ENCODE measurements around the gene CD79B.
"Not testable (repeated sequence)": the region's sequence is repeated elsewhere in the genome, so short reads cannot be mapped to it uniquely, and the experiment has no call there.

The CD79B gene

DNA sequence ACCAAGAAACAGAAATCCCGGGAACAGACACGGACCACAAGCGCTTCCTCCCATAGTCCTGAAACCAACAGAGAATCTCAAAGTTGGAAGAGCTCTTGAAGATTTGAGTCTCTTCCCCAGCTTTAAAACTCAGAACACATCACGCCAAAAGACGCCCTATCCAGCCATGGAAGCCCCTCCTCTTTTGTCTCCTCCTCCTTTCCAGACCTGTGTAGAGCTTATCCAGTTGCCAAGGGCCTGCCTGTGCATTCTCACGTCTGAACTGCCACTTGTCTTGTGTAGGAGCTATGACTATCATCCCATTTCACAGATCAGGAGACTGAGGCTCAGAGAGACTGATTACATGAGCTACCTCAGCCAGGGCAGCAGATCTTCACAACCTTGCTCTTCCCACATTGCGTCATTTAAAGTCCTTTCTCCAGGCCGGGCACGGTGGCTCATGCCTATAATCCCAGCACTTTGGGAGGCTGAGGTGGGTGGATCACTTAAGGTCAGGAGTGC lies 49.5 kb downstream of the CD79B start:
- H3K4me3 ChIP-seq (ENCODE audit: low read length), result not testable (repeated sequence)

DNA sequence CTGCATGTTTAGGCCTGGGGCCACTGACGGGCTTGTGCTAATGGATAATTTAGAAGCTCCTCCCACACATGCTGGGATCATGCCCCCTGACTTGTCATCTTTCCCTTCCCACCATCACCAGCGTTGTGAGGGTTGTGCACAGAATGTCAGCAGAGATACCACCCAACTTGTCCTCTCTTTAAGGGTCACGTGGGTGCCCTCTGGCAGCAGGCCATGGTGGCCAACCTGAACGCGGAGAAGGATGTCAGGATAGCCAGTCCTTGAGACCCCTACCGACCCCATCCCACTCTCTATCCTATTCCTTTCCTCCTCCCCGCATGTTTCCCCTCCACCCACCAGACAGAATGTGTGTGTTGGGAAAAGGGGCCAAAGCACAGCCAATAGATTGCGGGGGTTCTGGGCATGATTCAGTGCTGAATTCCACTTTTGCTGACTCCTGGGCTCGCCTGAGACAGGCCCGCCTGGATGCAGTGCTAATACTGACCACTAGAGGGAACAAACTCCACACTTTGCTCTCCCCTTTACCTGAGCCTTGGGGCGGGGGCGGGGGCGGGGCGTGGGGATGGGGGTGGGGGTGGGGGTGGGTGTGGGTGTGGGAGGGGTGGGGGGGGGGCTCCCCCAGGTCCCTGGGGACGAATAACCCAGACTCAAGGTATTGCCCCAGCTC lies 50.1 kb downstream of the CD79B start, which contains the start of gene GH2:
TSS of gene GH2 (minus strand) at position 10 of the 667 bp plus-strand sequence. CDS start 143 bp downstream, outside the sequence.
- no peak for TF ChIP-seq ZNF274 (IDR thresholded peaks at IDR 0.05; ENCODE audit: low read depth, low read length)

DNA sequence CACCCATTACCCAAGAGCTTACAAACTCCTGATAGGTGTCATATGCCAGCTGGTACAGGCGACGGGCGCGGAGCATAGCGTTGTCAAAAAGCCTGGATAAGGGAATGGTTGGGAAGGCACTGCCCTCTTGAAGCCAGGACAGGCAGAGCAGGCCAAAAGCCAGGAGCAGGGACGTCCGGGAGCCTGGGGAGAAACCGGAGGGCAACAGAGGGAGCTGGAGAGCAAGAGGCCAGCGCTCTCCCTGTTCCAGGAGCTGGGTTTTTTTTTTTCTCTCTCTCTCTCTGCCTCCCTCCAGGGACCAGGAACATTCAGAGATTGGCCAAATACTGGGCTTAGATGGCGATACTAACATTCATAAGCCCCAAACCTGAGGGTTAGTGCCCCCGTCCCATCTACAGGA lies 50.8 kb downstream of the CD79B start:
- H3K4me3 ChIP-seq (ENCODE audit: low read length), result not testable (repeated sequence)

More for the DNA sequence above, 50.1 kb downstream of the CD79B start, which contains the start of gene GH2:
- H3K4me3 ChIP-seq (ENCODE audit: low read length), result no peak within 1 kb of the TSS

DNA sequence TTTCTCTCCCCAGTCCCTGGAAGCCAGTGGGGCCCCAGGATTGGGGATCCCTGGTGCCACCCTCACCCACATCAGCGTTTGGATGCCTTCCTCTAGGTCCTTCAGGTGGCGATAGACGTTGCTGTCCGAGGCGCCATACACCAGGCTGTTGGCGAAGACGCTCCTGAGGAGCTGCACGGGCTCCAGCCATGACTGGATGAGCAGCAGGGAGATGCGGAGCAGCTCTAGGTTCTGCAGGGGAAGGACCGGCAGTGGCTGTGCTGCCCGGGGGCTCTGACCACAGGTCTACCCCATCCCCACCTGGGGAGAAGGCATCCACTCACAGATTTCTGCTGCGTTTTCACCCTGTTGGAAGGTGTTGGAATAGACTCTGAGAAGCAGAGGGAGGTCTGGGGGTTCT lies 51.4 kb downstream of the CD79B start:
- TF ChIP-seq ZNF274 (IDR thresholded peaks at IDR 0.05; ENCODE audit: low read depth, low read length), result no peak
- no peak overlapping the region for H3K4me3 ChIP-seq (ENCODE audit: low read length)
